ENCODE measurements around the gene FGF14.

Gene FGF14

GRCh38 chr13:101959016-101959415 lies 442.8 kb downstream of the FGF14 start:
- Histone ChIP-seq H3K27me3 (ENCODE audit: control insufficient read depth, insufficient read depth, low read length) (no peaks in the 10 kb centered on the region), H3K4me1 (no peaks in the 10 kb centered on the region), H3K79me2 (no peaks in the 10 kb centered on the region), H2AFZ (no peak overlapping the region), H3K36me3 (ENCODE audit: control insufficient read depth, insufficient read depth, low read length) (no peaks in the 10 kb centered on the region), H3K9ac (no peak overlapping the region), H3K27ac (no peak overlapping the region), H3K4me3 (ENCODE audit: low read depth, low read length) (no peak overlapping the region), H3K9me3 (ENCODE audit: control insufficient read depth, low read length) (no peaks in the 10 kb centered on the region), H3K4me2 (ENCODE audit: low read length) (no peak overlapping the region)
- TF ChIP-seq, protein P1, sequence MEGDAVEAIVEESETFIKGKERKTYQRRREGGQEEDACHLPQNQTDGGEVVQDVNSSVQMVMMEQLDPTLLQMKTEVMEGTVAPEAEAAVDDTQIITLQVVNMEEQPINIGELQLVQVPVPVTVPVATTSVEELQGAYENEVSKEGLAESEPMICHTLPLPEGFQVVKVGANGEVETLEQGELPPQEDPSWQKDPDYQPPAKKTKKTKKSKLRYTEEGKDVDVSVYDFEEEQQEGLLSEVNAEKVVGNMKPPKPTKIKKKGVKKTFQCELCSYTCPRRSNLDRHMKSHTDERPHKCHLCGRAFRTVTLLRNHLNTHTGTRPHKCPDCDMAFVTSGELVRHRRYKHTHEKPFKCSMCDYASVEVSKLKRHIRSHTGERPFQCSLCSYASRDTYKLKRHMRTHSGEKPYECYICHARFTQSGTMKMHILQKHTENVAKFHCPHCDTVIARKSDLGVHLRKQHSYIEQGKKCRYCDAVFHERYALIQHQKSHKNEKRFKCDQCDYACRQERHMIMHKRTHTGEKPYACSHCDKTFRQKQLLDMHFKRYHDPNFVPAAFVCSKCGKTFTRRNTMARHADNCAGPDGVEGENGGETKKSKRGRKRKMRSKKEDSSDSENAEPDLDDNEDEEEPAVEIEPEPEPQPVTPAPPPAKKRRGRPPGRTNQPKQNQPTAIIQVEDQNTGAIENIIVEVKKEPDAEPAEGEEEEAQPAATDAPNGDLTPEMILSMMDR (IDR thresholded peaks at IDR 0.05): no peak

DNA sequence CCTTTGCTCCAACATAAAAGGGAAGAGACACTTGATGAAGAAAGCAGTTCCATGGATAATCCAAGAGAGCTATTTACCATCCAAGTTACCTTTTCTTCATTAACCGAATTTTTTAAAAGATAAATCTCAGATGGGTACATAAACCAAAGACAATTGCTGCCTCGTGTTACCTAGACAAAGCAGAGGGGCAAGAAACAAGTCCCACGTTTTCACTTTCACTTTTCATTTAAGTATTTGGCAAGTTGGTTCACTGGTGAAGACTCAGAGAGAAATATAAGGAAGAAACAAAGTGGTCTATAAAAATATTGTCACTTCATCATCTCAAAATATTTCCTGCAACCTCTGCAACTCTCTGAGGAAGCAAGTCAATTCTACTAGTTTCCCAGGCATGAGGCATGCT lies 446.1 kb downstream of the FGF14 start:
- H3K4me2 ChIP-seq (ENCODE audit: low read length): no peak overlapping the region
- H3K4me1 ChIP-seq: no peaks in the 10 kb centered on the region
- no peak overlapping the region for H3K27ac ChIP-seq
- H3K27me3 ChIP-seq (ENCODE audit: control insufficient read depth, insufficient read depth, low read length): no peaks in the 10 kb centered on the region
- H3K9ac ChIP-seq: no peak overlapping the region
- no peak overlapping the region for H3K4me3 ChIP-seq (ENCODE audit: low read depth, low read length)
- TF ChIP-seq, protein P1 (IDR thresholded peaks at IDR 0.05): no peak
- no peaks in the 10 kb centered on the region for H3K36me3 ChIP-seq (ENCODE audit: control insufficient read depth, insufficient read depth, low read length)
- no peaks in the 10 kb centered on the region for H3K9me3 ChIP-seq (ENCODE audit: control insufficient read depth, low read length)
- H2AFZ ChIP-seq: no peak overlapping the region
- H3K79me2 ChIP-seq: no peaks in the 10 kb centered on the region

- Histone ChIP-seq H3K4me1 (no peaks in the 10 kb centered on the region), H3K9ac (no peak overlapping the region), H3K27ac (no peak overlapping the region), H3K27me3 (ENCODE audit: control insufficient read depth, insufficient read depth, low read length) (no peaks in the 10 kb centered on the region), H3K79me2 (no peaks in the 10 kb centered on the region), H3K36me3 (ENCODE audit: control insufficient read depth, insufficient read depth, low read length) (no peaks in the 10 kb centered on the region), H3K4me2 (ENCODE audit: low read length) (no peak overlapping the region), H2AFZ (no peak overlapping the region), H3K4me3 (ENCODE audit: low read depth, low read length) (no peak overlapping the region), H3K9me3 (ENCODE audit: control insufficient read depth, low read length) (no peaks in the 10 kb centered on the region)
- TF ChIP-seq, protein P1 (IDR thresholded peaks at IDR 0.05): no peak
Measured at GRCh38 chr13:101951114-101951513, 450.7 kb downstream of the FGF14 start.

DNA sequence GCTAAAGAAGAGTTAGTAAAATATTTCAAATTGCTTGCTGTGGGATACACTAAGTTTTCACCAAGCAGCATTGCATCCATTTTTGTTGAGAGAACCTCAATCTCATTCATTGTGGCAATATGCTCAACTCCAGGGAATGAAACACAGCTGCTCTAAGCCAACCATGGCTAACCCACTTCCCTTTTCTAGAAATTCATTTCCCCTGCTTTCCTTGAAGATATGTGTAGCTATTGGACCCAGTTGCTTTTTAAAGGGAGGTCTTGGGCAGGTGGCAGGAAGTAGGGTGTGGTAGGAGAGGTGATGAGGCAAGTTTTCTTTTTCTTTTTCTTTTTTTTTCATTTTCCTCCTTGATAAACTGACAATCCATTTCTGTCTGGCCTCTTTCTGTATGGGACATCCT lies 452.2 kb downstream of the FGF14 start:
- TF ChIP-seq, protein P1 (IDR thresholded peaks at IDR 0.05): no peak

GRCh38 chr13:101946401-101946800 lies 455.4 kb downstream of the FGF14 start:
- H3K79me2 ChIP-seq: no peaks in the 10 kb centered on the region
- no peaks in the 10 kb centered on the region for H3K36me3 ChIP-seq (ENCODE audit: control insufficient read depth, insufficient read depth, low read length)
- no peak overlapping the region for H3K4me3 ChIP-seq (ENCODE audit: low read depth, low read length)
- no peak overlapping the region for H3K9ac ChIP-seq
- no peaks in the 10 kb centered on the region for H3K9me3 ChIP-seq (ENCODE audit: control insufficient read depth, low read length)
- no peaks in the 10 kb centered on the region for H3K27me3 ChIP-seq (ENCODE audit: control insufficient read depth, insufficient read depth, low read length)
- no peaks in the 10 kb centered on the region for H3K4me1 ChIP-seq
- H3K4me2 ChIP-seq (ENCODE audit: low read length): no peak overlapping the region
- H3K27ac ChIP-seq: no peak overlapping the region
- TF ChIP-seq, protein P1 (IDR thresholded peaks at IDR 0.05): no peak
- H2AFZ ChIP-seq: no peak overlapping the region

More for the DNA sequence above, 452.2 kb downstream of the FGF14 start:
- H3K4me3 ChIP-seq (ENCODE audit: low read depth, low read length): no peak overlapping the region
- H3K36me3 ChIP-seq (ENCODE audit: control insufficient read depth, insufficient read depth, low read length): no peaks in the 10 kb centered on the region
- no peak overlapping the region for H2AFZ ChIP-seq
- no peak overlapping the region for H3K4me2 ChIP-seq (ENCODE audit: low read length)
- H3K27me3 ChIP-seq (ENCODE audit: control insufficient read depth, insufficient read depth, low read length): no peaks in the 10 kb centered on the region
- H3K9me3 ChIP-seq (ENCODE audit: control insufficient read depth, low read length): no peaks in the 10 kb centered on the region
- no peak overlapping the region for H3K27ac ChIP-seq
- H3K79me2 ChIP-seq: no peaks in the 10 kb centered on the region
- no peak overlapping the region for H3K9ac ChIP-seq
- H3K4me1 ChIP-seq: no peaks in the 10 kb centered on the region
